Stimulated activated naive CD8-positive, alpha-beta T cell treated with anti-CD3 and anti-CD28 coated beads, Interleukin-15, Interleukin-2, amounts not matched to agents 100 U/mL and 50 U/mL, for 24 hours (primary cell): ENCODE data around the gene GRWD1.
A peak's percentile ranks its signal among the peaks of the same experiment; 100 is the strongest.

Source experiments
- ATAC-seq: fragments of 150-1000 bp; cut with Tn5 transposase; one replicate; pipeline ENCODE4 v1.10.0; 2021
- DNase-seq: peaks from one replicate; pipeline ENCODE4 v3.0.0; 2021

Gene GRWD1

DNA sequence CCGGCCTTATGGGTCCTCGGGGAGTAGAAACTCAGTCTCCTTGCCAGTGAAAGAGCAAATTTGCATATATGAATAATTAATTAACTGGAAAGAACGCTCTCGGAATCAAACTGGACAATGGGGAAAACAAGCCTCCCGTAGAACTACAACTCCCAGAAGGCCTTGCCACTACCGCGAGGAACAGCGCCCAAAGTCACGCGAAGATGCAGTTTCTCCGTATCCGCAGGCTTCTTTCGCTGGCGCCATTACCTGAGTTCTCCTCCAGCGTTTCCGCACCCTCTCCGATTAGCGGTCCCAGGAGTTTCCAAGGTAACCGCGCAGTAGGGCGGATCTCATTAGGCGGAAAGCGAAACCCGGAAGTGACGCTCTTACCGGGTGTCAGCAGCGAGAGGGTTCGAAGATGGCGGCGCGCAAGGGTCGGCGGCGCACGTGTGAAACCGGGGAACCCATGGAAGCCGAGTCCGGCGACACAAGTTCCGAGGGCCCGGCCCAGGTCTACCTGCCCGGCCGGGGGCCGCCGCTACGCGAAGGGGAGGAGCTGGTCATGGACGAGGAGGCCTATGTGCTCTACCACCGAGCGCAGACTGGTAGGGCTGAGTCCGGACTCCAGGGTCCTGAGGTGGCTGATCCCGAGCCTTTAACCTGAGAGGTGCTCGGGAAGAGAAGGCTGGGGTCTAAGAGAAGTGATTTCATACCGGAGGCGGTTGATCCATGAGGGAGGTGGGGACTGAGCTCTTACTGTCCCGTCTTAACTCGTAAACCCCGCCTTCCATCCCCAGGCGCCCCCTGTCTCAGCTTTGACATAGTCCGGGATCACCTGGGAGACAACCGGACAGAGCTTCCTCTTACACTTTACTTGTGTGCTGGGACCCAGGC is at the start of gene GRWD1:
TSS of gene GRWD1 (plus strand) at position 378 of the 876 bp plus-strand sequence. CDS start at position 401, 23 bp downstream.
- peak; percentile 94 for ATAC-seq
- peak; percentile 92 for DNase-seq

DNA sequence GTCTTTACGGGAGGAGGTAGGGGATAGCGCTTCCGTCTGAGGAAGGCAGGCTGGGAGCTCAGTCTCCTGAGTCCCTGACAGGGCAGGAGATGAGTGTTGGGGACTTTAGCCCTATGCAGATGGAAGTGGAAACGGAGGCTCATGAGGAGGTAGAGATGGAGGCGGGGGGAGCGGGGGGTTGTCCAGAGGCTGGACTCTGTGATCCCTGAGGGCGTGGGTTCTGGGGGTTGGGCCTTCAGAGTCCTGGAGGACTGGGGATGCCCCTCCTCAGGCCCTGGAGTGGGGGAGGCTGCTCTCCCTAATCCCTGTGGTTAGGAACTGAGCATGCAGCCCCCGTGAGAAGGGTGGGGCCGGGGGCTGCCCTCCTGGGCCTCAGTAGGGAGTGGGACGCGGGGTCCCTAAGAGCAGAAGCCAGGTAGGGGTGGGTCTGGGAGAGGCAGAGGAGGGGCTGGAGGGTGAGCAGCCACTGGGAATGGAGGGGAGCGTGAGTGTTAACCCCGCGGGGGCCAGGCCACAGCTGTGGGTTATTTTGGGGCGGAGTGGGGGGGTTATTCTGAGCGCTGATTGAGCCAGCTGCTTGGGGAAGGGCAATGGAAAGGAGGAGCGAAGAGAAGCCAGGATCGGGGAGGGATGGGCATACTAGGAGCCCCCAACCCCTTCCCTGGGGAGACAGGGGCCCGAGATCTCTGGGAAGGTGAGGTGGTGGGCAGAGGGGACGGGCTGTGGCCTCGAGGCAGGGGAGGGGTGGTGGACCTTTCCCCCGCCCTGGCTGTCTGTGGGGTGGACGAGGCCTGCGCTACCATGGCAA is 49.6 kb upstream of the GRWD1 start:
- ATAC-seq, result no peak
- no peak for DNase-seq

DNA sequence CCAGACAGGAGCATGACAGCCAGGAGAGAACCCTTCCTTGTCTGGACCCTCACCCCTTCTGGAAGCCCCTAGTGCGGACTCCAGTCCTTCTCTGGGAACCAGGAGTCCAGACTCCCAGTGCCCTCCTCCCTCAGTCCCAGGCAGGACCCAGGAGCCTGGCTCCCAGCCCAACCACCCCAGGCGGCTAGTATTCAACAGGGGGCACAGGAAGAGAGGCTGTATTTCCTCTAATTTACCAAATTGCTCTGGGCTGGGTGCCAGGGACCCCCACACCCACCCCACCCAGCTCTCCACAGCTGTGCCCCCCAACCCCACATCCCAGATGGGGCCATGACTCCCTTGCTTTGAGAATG is 49.0 kb upstream of the GRWD1 start:
- DNase-seq, result no peak
- no peak for ATAC-seq

DNA sequence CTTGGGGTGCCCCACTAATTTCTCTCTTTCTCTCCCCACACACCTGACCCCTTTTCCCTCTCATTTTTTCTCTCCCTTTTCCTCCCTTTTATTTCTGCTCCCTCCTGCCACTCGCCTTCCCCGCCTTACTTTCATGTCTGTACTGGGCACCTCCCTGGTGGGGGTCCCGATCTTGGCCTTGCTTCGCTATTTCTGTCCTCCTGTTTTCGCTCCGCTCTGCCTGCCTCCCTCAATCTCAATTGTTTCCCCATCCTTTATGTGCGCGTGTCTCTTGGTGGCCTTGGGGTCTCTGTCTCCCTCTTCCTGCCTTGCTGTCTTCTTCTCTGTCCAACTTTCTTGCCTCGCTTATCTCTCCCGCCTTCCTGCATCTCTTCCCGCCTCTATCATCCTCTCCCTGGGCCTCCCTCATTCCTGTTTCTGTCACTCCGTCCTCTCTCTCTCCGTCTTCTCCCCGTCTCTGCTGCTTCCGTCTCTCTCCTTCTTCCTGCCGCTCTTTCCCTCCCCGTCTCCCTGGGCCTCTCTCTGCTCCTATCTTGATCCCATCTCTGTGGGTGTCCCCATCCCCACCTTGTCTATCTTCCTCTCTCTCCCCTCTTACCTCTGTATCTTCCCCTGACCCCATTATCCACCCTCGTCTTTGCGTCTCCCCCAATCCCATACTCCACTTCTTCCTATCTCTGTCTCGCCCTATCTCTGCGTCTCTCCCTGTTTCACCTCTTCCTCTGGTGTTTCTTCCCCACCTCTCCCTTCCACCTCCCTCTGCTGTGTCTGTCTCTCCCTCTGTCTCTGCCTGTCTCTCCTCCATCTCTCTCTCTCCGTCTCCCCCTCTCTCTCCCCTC is 48.3 kb upstream of the GRWD1 start:
- DNase-seq (no peak), ATAC-seq (no peak)

DNA sequence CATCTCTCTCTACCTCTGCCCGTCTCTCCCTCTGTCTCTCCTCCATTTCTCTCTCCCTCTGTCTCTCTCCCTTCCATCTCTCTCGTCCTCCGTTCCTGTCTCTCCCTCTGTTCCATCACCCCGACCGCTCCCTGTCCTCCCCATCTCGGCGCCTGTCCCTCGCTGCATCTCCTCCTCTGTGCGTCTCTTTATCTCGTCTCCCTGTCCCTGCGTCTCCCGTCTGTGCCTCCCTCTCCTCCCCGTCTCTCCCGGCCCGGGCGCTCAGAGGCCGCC is 47.7 kb upstream of the GRWD1 start:
- ATAC-seq (no peak), DNase-seq (no peak)

DNA sequence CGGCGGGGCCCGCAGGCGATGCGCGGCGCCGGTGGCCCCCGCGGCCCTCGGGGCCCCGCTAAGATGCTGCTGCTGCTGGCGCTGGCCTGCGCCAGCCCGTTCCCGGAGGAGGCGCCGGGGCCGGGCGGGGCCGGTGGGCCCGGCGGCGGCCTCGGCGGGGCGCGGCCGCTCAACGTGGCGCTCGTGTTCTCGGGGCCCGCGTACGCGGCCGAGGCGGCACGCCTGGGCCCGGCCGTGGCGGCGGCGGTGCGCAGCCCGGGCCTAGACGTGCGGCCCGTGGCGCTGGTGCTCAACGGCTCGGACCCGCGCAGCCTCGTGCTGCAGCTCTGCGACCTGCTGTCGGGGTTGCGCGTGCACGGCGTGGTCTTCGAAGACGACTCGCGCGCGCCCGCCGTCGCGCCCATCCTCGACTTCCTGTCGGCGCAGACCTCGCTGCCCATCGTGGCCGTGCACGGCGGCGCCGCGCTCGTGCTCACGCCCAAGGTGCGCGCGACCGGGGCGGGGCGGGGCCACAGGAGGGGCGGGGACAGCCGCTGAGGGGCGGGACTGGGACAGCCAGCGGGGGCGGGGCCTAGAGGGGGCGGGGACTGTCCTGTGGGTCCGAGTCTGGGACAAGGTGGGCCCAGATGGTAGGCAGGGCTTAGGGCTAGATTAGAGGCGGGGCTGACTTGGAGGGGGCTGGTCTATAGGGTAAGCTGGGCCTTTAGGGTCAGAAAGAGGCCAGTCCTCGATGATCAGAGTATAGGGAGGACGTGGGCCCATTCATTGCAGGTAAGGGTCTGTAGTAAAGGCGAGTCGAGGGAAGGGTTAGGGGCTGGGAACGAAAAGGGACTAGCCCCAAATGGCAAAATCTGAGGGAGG is 47.2 kb upstream of the GRWD1 start:
- ATAC-seq, result peak; percentile 76
- DNase-seq, result peak; percentile 90

DNA sequence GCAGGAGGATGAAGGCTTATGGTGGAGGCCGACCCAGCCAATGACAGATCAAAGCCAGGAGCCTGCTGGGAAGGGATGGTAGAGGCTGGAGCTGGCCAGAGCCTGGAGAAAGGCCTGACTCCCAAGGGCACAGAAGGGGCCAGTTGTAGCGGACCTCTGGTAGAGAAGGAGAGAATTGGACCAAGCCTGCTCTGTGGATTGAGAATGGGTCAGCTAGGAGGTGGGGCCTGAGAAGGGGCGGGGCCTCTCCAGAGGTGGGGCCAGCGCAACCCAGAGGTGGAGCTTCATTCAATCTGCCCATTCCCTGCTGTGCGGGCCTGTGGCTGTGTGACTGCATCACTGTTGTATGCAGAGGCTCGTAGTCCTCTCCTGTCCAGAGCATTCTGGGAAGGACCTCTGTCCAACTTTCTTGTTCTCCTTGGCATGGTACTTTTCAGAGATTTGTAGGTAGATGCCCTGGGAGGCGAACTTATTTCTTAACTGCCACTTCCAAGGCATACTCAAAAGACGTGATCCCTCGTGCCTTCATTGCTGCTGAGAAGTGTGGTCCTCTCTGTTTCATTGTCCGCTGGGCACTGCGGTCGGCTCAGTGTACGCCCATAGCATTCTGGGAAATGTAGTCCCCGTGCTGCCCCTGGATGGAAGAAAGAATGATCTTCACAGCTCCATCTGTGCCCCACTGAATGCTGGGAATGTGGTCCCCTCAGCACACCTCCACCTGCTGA is 45.6 kb upstream of the GRWD1 start:
- DNase-seq (peak; percentile 42), ATAC-seq (no peak)

DNA sequence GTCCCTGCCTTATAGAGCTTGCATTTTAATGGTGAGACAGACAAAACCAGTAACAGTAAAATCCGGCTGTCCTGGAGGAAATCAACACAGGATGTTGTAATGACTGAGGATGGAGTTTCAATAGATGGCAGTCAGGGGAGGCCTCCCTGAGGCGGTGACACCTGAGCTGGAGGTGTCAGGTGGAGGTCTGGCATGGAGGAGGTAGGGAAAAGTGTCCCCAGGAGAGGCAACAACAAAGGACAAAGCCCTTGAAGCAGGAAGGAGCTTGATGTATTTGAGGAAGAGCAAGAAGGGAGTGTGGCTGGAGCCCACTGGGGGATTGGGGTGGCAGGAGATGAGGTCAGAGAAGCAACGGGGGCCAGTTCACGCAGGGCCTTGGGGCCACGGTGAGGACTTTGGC is 44.5 kb upstream of the GRWD1 start:
- DNase-seq (no peak), ATAC-seq (no peak)

DNA sequence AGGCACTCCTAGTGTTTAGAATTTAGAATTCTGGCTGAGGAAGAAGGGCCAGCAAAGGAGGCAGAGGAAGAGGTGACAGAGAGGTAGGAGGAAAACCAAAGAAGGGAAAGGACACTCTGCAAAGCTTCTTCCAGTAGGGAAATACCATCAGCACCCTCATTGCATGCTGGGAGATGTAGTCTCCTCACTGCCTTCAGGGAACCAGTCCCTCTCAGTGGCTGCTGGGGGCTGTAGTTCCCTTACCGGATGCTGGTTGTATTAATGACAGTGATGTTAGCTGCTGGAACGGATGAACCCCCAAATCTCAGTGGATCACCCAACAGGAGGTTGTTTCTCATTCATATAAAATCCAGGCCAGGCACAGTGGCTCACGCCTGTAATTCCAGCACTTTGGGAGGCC is 42.2 kb upstream of the GRWD1 start:
- ATAC-seq, result peak; percentile 54
- peak; percentile 54 for DNase-seq

DNA sequence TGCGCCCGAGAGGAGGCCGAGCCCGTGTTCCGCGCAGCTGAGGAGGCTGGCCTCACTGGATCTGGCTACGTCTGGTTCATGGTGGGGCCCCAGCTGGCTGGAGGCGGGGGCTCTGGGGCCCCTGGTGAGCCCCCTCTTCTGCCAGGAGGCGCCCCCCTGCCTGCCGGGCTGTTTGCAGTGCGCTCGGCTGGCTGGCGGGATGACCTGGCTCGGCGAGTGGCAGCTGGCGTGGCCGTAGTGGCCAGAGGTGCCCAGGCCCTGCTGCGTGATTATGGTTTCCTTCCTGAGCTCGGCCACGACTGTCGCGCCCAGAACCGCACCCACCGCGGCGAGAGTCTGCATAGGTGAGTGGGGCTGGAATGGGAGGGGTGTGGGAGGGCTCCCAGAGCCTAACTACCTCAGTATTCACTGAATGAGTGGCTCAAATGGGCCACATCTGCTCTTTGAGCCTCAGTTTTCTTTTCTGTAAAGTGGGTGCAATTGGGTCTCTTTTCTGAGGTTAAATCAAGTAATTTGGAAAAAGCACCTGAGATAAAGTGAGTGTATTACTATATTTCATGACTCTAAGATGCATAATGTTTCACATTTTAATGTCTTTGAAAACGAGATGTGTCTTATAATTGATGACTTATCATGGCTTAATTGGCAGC is 40.6 kb upstream of the GRWD1 start:
- no peak for DNase-seq

DNA sequence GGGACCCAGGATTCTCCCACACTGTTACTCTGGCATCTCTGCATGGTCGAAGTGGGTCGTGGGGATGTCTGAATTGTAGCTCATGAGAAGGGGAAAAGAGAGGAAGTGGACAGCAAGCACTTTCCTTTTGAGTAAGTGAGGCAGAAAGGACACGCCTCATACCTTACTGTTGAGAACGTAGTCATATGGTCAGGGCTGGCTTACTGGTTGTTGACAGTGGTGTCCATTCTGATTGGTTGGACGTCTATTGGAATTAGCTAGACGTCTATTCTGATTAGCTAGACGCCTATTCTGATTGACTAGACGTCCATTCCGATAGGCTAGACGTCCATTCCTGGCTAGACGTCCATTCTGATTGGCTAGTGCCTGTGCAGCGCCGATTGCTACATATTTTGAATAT is 39.9 kb upstream of the GRWD1 start:
- no peak for ATAC-seq
- DNase-seq, result no peak

More for the DNA sequence above, 40.6 kb upstream of the GRWD1 start:
- ATAC-seq, result no peak

DNA sequence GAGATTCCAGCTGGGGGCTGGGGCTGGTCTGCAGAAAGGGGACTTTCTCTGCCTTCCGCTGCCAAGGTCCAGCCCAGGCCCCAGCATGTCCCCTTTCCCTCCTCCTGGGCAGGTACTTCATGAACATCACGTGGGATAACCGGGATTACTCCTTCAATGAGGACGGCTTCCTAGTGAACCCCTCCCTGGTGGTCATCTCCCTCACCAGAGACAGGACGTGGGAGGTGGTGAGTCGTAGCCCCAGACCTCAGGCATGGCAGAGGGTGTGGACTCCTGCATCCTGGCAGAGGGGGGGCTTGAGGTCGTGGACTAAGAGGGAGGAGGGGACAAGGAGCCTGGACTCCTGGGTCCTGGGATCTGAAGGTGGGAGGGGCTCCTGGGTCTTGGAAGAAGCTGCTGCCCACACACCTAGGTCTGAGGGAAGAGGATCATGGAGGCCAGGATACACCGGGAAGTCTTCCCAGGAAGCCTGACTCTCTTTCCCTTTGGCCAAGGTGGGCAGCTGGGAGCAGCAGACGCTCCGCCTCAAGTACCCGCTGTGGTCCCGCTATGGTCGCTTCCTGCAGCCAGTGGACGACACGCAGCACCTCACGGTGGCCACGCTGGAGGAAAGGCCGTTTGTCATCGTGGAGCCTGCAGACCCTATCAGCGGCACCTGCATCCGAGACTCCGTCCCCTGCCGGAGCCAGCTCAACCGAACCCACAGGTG is 31.8 kb upstream of the GRWD1 start:
- ATAC-seq, result no peak
- no peak for DNase-seq

DNA sequence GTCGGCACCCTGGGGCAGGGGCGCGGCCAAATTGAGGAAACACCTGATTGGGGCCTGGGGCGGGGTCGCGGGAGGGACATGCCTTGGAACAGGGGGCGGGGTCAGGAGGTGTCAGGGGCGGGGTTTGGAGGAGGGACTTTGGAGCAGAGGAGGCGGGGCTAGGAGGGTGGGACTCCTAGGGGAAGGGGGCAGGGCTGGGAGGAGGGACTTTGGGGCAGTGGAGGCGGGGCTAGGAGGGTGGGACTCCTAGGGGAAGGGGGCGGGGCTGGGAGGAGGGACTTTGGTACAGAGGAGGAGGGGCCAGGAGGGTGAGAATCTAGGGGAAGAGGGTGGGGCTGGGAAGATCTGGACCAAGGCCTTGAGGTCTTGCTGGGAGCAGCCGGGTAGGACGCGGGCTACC is 30.4 kb upstream of the GRWD1 start:
- ATAC-seq (peak; percentile 39), DNase-seq (peak; percentile 81)

DNA sequence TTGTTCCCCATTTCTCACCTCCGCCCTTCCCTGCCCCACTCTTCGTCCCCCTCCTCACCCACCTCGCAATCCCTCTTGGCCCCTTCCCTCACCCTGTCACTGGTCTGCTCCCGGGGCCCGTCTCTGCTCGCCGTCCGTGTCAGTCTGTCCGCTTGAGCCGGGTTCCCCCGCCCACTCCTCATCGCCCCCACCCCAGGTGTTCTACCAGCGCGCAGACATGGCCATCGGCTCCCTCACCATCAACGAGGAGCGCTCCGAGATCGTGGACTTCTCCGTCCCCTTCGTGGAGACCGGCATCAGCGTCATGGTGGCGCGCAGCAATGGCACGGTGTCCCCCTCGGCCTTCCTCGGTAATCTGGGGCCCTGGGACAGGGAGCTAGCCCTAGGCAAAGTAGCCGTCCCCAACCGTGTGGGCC is 30.0 kb upstream of the GRWD1 start:
- DNase-seq (no peak), ATAC-seq (no peak)

DNA sequence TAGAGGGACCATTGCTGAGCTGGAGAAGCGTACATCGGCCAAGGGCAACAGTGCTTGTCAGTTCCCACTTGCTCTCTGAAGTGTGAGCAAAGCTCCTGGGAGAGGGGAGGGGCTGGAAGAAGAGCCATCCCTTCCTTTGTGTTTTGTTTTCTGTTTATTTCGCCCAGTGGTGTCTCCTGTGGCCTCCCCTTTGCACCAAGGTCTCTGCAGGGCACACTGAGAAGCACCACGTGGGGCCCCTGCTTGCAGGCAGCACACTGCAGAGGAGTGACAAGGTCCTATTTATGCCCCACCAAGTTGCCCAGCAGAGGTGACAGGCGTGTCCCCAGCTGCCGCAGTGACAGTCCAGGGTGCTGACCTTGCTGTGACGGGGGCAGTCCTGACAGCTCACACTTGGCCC is 28.4 kb upstream of the GRWD1 start:
- ATAC-seq (no peak), DNase-seq (no peak)

DNA sequence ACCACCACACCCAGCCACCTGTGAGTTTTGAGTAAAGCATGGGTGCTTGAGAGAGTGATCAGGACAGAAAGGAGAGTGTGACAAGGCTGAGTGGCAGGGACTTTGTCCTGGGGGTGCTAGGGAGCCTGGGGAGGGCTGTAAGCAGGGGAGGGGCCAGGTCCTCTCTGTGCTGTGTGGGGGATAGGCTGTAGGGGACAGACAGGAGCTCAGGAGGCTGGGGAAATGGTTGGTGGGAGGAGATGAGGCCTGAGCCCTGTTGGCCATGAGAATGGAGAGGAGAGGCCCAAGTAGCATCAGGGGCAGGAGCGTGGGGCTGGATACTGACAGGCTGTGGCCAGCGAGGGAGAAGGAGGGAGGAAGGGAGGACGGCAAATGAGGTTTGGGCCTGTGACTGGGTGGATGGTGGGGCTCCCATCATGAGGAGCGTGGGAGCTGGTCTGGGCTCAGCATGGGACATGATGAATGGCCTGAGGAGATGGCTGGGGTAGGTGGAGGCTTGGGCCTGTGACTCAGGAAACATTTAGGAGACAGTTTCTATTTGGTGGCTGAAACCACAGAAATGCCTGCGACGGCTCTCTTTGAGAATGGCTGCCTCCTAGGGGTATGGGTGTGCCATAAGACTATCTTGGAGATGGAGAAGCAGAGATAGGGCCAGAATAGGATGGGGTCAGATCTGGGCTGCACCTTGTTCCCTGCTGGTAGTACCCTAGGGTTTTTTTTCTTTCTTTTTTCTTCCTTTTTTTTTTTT is 27.3 kb upstream of the GRWD1 start:
- ATAC-seq, result peak; percentile 53

DNA sequence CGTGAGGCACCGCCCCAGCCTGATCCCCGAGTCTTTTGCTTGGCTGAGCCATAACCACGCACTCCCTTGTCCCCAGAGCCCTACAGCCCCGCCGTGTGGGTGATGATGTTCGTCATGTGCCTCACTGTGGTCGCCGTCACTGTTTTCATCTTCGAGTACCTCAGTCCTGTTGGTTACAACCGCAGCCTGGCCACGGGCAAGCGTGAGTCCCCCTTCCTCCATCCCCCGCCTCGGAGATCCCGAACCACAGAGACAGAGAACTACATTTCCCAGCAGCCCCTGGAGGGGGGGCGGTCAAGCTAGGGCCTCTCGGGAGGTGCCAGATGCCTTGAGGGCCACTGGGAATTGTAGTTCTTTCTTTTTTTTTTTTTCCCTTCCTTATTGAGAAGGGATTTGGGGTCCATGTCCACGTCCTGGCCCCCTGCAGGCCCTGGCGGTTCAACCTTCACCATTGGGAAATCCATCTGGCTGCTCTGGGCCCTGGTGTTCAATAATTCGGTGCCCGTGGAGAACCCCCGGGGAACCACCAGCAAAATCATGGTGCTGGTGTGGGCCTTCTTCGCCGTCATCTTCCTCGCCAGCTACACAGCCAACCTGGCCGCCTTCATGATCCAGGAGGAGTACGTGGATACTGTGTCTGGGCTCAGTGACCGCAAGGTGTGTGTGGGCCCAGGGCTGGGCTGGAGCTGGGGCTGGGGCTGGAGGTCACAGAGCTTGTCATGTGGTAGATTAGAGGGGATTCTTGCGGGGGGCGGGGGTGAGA is 26.4 kb upstream of the GRWD1 start:
- ATAC-seq (peak; percentile 83), DNase-seq (peak; percentile 82)

More for the DNA sequence above, 27.3 kb upstream of the GRWD1 start:
- peak; percentile 39 for DNase-seq

DNA sequence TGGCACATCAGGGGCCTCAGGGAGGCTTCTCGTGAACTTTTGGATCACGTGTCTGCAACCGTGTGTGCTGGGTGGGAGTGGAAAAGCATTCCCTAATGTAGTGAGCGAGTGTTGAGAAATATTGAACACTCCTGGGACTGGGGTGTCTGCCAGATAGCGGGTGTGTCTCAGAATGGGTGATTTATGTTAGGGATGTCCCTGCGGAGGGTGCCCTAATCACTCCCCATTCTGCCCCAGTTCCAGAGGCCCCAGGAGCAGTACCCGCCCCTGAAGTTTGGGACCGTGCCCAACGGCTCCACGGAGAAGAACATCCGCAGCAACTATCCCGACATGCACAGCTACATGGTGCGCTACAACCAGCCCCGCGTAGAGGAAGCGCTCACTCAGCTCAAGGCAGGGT is 24.2 kb upstream of the GRWD1 start:
- ATAC-seq (no peak), DNase-seq (no peak)
